Measurements from ENCODE around the gene TRIM66. TPM values are rescaled to one million over a fixed set of nuclear protein-coding genes. Genes with fewer than 3 reads are reported as not detected.

TRIM66 gene
- total RNA-seq, 4 donors from 2014 or later: 2.2 to 5.4 (median 3.1) TPM

GRCh38 chr11:8685820-8686219 is 3.4 kb upstream of the TRIM66 start:
- intact Hi-C loops (cut with DNase I): loop anchor here (5.0 to 10.0 kb wide), 2 partner anchors 229 to 276 kb away; partner anchors contain the start of genes AKIP1 and TMEM9B
- 69% methylated on average over 2 of the region's 2 CpGs for WGBS
- no peak for DNase-seq (ENCODE audit: extremely low spot score)
- no peaks in the 10 kb centered on the region for H3K27me3 ChIP-seq
- H3K36me3 ChIP-seq: peaks cover 26 to 41% (median 40%) of the 10 kb centered on the region in 4 donors
- peak overlapping the region in 1 of 4 donors; percentile 94 for H3K27ac ChIP-seq (replicated peaks in 1 of 4)
- peaks cover 33 to 60% (median 52%) of the 10 kb centered on the region in 4 donors for H3K4me1 ChIP-seq
- no peak for TF ChIP-seq POLR2A (IDR thresholded peaks at IDR 0.05; ENCODE audit: low read depth)
- TF ChIP-seq POLR2AphosphoS5 (IDR thresholded peaks at IDR 0.05): no peak
- TF ChIP-seq CTCF (IDR thresholded peaks at IDR 0.05): no peak
- no peak for TF ChIP-seq EP300 (IDR thresholded peaks at IDR 0.05)
- no peak overlapping the region for H3K4me3 ChIP-seq
- H3K9me3 ChIP-seq: no peaks in the 10 kb centered on the region

- Histone ChIP-seq H3K36me3 (peaks cover 26 to 40% (median 37%) of the 10 kb centered on the region in 4 donors), H3K9me3 (no peaks in the 10 kb centered on the region), H3K4me1 (peaks cover 33 to 58% (median 52%) of the 10 kb centered on the region in 4 donors), H3K4me3 (no peak overlapping the region), H3K27ac (replicated peaks in 1 of 4) (peak overlapping the region in 1 of 4 donors; percentile 94), H3K27me3 (no peaks in the 10 kb centered on the region)
- intact Hi-C loops (cut with DNase I): loop anchor here (5.0 to 10.0 kb wide), 2 partner anchors 229 to 277 kb away; partner anchors contain the start of genes AKIP1 and TMEM9B
- TF ChIP-seq CTCF (IDR thresholded peaks at IDR 0.05) (no peak), EP300 (IDR thresholded peaks at IDR 0.05) (no peak), POLR2AphosphoS5 (IDR thresholded peaks at IDR 0.05) (no peak), POLR2A (IDR thresholded peaks at IDR 0.05; ENCODE audit: low read depth) (no peak)
- WGBS: 75% methylated on average over 7 of the region's 7 CpGs
- no peak for DNase-seq (ENCODE audit: extremely low spot score)
Measured at GRCh38 chr11:8685306-8685705, 2.8 kb upstream of the TRIM66 start.

GRCh38 chr11:8684600-8685290 is 2.3 kb upstream of the TRIM66 start:
- TF ChIP-seq EP300 (IDR thresholded peaks at IDR 0.05): no peak
- no peak for TF ChIP-seq CTCF (IDR thresholded peaks at IDR 0.05)
- no peak for TF ChIP-seq POLR2A (IDR thresholded peaks at IDR 0.05; ENCODE audit: low read depth)
- no peak for TF ChIP-seq POLR2AphosphoS5 (IDR thresholded peaks at IDR 0.05)
- Histone ChIP-seq H3K27ac (replicated peaks in 1 of 4) (peak overlapping the region; percentile 93 to 98 (median 95)), H3K9me3 (no peaks in the 10 kb centered on the region), H3K27me3 (no peaks in the 10 kb centered on the region), H3K36me3 (peaks cover 26 to 40% (median 37%) of the 10 kb centered on the region in 4 donors), H3K4me1 (peaks cover 33 to 52% (median 50%) of the 10 kb centered on the region in 4 donors), H3K4me3 (no peak overlapping the region)
- WGBS: 80% methylated on average over 6 of the region's 6 CpGs
- no peak for DNase-seq (ENCODE audit: extremely low spot score)
- intact Hi-C loops (cut with DNase I): loop anchor here (5.0 to 10.0 kb wide), 3 partner anchors 188 to 278 kb away; partner anchors contain the start of genes AKIP1 and TMEM9B

GRCh38 chr11:8683115-8683807 is 796 bp upstream of the TRIM66 start:
- H3K4me1 ChIP-seq: peaks cover 30 to 41% (median 39%) of the 10 kb centered on the region in 4 donors
- DNase-seq (ENCODE audit: extremely low spot score): no peak
- no peaks in the 10 kb centered on the region for H3K9me3 ChIP-seq
- intact Hi-C loops (cut with DNase I): loop anchor here (2.0 to 10.0 kb wide), 3 partner anchors 128 to 232 kb away; partner anchors contain the start of gene AKIP1
- peak overlapping the region; percentile 93 to 98 (median 95) for H3K27ac ChIP-seq (replicated peaks in 1 of 4)
- no peaks in the 10 kb centered on the region for H3K27me3 ChIP-seq
- 7% methylated on average over 24 of the region's 27 CpGs for WGBS
- TF ChIP-seq EP300 (IDR thresholded peaks at IDR 0.05) (no peak), CTCF (IDR thresholded peaks at IDR 0.05) (no peak), POLR2AphosphoS5 (IDR thresholded peaks at IDR 0.05) (no peak), POLR2A (IDR thresholded peaks at IDR 0.05; ENCODE audit: low read depth) (no peak)
- peaks cover 26 to 46% (median 37%) of the 10 kb centered on the region in 4 donors for H3K36me3 ChIP-seq
- H3K4me3 ChIP-seq: peak overlapping the region; percentile 79 to 92 (median 82)
